ENCODE data around the gene TUBAL3.

- TF ChIP-seq CTCF (IDR thresholded peaks at IDR 0.05) = no peak
- TF ChIP-seq ZFX (IDR thresholded peaks at IDR 0.05; ENCODE audit: borderline replicate concordance) = no peak
These were observed 7.8 kb upstream of the TUBAL3 start, which contains the start of gene NET1 for GRCh38 chr10:5412277-5412941.

All from 22Rv1 (cell line).